Upper lobe of left lung (tissue), 4 donors: ENCODE data around the gene RGL4.

Source experiments
- EP300 ChIP-seq, 4 donors: sonication (generic); formaldehyde crosslinking; IDR thresholded peaks; one replicate each; pipeline ENCODE4 v1.5.1; 2017; ENCODE audit warnings: antibody characterized with exemption in 4 of 4, control low read depth in 2 of 4
- POLR2A ChIP-seq, 4 donors: fragments of 450-650 bp; IDR thresholded peaks; one replicate each; pipeline ENCODE4 v1.5.1; 2016 to 2017; ENCODE audit warnings: antibody characterized with exemption in 4 of 4, mild to moderate bottlenecking in 2 of 4
- POLR2AphosphoS5 ChIP-seq, 2 donors: sonication (generic); formaldehyde crosslinking; IDR thresholded peaks; one replicate each; pipeline ENCODE4 v1.5.1; 2017; ENCODE audit warnings: antibody characterized with exemption in 2 of 2
- TF ChIP-seq, protein P1 (sequence below), 6 experiments: fragments of 450-650 bp in 4 of 6; fragments of 200-600 bp in 2 of 6; sonication (generic) in 2 of 6; IDR thresholded peaks; one replicate each; pipeline ENCODE4 v1.5.1; 2016 to 2019; ENCODE audit warnings: antibody characterized with exemption in 6 of 6

DNA sequence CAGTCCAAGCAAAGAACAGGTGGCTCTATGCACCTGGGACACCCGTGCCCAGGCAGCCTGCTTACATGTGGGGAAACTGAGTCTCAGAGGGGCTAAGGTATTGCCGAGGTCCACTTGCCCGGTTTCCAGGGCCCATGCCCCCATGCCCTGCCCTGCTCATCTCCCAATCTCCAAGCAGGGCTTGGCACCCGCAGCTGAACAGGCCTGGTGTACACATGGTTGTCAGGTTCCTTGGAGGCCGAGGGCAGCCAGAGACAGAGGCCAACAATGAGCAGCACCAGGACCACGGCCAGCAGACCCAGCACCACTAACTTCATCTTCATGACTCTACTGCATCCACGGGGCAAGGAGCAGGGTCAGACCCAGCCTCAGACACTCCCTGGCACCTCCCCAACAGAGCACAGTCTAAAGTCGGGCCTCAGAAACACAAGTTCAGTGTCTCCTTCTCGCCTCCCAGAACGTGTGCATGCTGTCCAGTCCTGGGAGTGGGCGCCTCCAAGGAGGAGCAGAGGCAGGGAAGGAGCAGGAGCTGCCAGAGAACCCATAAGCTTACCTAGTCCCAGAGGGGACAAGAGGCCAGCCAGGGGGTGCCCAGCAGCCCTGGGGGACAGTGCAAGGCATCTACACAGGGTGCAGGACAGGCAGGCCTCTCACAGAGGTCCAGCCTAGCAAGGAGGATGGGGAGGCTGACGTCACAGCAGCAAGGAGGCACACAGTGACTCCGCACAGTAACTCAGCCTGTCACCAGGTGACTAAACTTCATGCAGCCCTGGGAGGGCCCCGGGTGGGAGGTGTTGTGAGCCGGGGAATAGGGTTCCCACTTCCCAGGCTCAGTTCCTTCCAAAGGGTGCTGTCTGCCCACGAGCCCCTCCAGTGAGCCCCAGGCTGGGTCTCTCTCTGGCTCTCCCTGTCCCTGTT lies 20.2 kb upstream of the RGL4 start:
- TF ChIP-seq, protein P1, sequence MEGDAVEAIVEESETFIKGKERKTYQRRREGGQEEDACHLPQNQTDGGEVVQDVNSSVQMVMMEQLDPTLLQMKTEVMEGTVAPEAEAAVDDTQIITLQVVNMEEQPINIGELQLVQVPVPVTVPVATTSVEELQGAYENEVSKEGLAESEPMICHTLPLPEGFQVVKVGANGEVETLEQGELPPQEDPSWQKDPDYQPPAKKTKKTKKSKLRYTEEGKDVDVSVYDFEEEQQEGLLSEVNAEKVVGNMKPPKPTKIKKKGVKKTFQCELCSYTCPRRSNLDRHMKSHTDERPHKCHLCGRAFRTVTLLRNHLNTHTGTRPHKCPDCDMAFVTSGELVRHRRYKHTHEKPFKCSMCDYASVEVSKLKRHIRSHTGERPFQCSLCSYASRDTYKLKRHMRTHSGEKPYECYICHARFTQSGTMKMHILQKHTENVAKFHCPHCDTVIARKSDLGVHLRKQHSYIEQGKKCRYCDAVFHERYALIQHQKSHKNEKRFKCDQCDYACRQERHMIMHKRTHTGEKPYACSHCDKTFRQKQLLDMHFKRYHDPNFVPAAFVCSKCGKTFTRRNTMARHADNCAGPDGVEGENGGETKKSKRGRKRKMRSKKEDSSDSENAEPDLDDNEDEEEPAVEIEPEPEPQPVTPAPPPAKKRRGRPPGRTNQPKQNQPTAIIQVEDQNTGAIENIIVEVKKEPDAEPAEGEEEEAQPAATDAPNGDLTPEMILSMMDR (IDR thresholded peaks at IDR 0.05), result no peak
- TF ChIP-seq POLR2A (IDR thresholded peaks at IDR 0.05) (no peak), POLR2AphosphoS5 (IDR thresholded peaks at IDR 0.05) (no peak), EP300 (IDR thresholded peaks at IDR 0.05) (no peak)
